Measurements from ENCODE around the gene UBE2E3.

UBE2E3 gene

DNA sequence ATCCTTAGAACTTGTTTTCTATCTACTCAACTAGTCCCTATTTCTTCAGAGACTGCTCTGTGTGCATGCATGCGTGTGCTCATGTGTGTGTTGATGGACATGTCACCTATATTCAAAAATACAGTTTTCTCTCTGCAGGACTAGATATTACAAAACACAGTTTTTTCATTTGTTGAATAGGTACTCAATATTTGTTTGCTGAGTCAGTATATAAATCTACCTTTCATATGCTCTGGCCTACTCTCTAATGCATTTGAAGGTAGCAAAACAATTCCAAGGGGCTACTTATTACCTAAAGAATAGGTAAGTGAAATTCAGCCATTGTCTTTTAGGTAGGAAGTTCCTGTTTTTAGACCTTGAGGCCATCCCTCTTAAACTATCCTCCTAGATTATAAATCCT, 8.6 kb upstream of the UBE2E3 start:
- no peaks in the 10 kb centered on the region for H3K36me3 ChIP-seq (ENCODE audit: control insufficient read depth, insufficient read depth, low read length)
- H3K4me3 ChIP-seq (ENCODE audit: insufficient read depth, low read depth, low read length, poor library complexity, severe bottlenecking), result no peak overlapping the region
- no peaks in the 10 kb centered on the region for H3K27me3 ChIP-seq (replicated peaks; ENCODE audit: control insufficient read depth, insufficient read depth, low read length, poor library complexity, severe bottlenecking)
- no peak for DNase-seq
- H3K9me3 ChIP-seq (ENCODE audit: control insufficient read depth, low read length), result no peaks in the 10 kb centered on the region
- H3K27ac ChIP-seq (ENCODE audit: insufficient read depth, low read length, poor library complexity, severe bottlenecking), result no peak overlapping the region
- no peaks in the 10 kb centered on the region for H3K4me1 ChIP-seq (ENCODE audit: control insufficient read depth, insufficient read depth, low read length, poor library complexity, severe bottlenecking)

DNA sequence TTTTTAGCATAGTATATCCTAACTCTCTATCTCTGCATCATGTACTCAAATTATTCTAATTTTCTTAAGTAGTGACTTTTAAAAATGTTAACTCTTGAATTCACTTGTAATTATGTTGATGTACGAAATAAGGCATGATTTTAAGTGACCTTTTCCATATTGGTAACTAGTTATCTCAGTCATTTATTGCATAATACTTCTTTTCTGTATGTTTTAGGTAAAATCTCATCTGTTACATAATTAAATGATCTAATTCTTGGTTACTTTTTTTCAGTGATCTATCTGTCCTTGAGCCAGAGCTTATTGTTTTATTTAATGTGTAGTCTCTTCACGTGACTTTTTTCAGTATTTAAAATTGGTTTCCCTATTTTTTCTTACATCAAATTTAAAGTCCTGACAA, 4.8 kb upstream of the UBE2E3 start:
- no peaks in the 10 kb centered on the region for H3K27me3 ChIP-seq (replicated peaks; ENCODE audit: control insufficient read depth, insufficient read depth, low read length, poor library complexity, severe bottlenecking)
- no peaks in the 10 kb centered on the region for H3K36me3 ChIP-seq (ENCODE audit: control insufficient read depth, insufficient read depth, low read length)
- no peaks in the 10 kb centered on the region for H3K9me3 ChIP-seq (ENCODE audit: control insufficient read depth, low read length)
- no peak for DNase-seq
- H3K27ac ChIP-seq (ENCODE audit: insufficient read depth, low read length, poor library complexity, severe bottlenecking), result no peak overlapping the region
- H3K4me1 ChIP-seq (ENCODE audit: control insufficient read depth, insufficient read depth, low read length, poor library complexity, severe bottlenecking), result no peaks in the 10 kb centered on the region
- H3K4me3 ChIP-seq (ENCODE audit: insufficient read depth, low read depth, low read length, poor library complexity, severe bottlenecking), result no peak overlapping the region

DNA sequence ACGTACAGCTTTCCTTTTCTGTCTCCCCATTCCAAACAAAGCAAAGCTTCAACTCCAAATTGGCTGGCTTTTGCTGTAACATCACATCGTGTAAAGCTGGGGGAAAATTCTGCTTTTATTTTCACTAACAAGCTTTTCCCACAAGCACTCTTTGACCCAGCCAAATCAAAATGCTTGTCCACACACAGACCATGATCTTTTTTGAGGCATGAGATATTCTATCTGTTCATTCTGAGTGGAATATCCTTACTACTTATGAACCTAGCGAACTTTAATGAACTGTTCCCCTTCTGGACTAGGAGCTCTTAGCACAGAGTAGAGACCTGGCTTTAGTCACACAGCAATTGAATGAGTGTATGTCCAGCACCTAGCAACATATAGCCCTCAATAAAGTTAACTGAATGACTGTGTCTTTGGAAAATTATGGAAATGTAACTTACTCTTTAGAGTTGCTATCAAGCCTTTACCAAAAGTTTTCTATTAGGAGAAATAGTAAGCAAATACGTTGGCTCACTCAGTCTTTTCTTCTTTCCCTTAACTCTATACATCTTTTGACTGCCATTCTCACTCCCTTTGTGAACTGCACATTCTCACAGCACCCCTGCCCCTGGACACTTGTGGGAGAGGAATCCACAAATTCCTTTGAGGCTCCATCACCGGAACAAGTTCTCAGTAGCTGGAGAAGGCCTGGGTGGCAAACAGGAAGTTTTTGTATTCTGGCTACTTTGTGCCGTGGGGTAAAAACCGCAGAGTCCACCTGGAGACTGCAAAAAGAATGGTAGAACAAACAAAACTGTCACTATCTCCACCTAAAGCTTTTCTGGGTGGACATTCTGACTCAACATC, 1.3 kb upstream of the UBE2E3 start:
- Histone ChIP-seq H3K4me3 (ENCODE audit: insufficient read depth, low read depth, low read length, poor library complexity, severe bottlenecking) (peak overlapping the region; percentile 64), H3K36me3 (ENCODE audit: control insufficient read depth, insufficient read depth, low read length) (no peaks in the 10 kb centered on the region), H3K27ac (ENCODE audit: insufficient read depth, low read length, poor library complexity, severe bottlenecking) (peak overlapping the region; percentile 60), H3K4me1 (ENCODE audit: control insufficient read depth, insufficient read depth, low read length, poor library complexity, severe bottlenecking) (no peaks in the 10 kb centered on the region), H3K27me3 (replicated peaks; ENCODE audit: control insufficient read depth, insufficient read depth, low read length, poor library complexity, severe bottlenecking) (no peaks in the 10 kb centered on the region), H3K9me3 (ENCODE audit: control insufficient read depth, low read length) (no peaks in the 10 kb centered on the region)
- DNase-seq, result no peak

DNA sequence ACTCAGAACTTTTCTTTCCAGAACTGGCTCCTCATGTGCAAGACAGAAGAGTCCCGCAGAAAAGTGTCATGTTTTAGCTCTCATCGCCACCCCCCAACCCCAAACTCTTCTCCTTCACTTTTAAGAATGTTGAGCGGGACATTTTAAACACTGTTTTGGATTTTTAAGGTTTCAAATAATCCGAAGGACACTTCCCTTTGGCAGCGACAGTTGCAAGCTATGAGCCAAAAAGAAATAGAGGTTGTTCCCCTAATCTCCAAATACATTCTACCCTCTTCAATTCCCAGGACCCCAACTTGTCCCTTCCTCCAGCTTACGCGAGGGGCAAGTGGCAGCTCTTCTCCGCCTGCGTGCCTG, 678 bp upstream of the UBE2E3 start:
- Histone ChIP-seq H3K9me3 (ENCODE audit: control insufficient read depth, low read length) (no peaks in the 10 kb centered on the region), H3K4me3 (ENCODE audit: insufficient read depth, low read depth, low read length, poor library complexity, severe bottlenecking) (peak overlapping the region; percentile 64), H3K27ac (ENCODE audit: insufficient read depth, low read length, poor library complexity, severe bottlenecking) (peak overlapping the region; percentile 60), H3K36me3 (ENCODE audit: control insufficient read depth, insufficient read depth, low read length) (no peaks in the 10 kb centered on the region), H3K4me1 (ENCODE audit: control insufficient read depth, insufficient read depth, low read length, poor library complexity, severe bottlenecking) (no peaks in the 10 kb centered on the region), H3K27me3 (replicated peaks; ENCODE audit: control insufficient read depth, insufficient read depth, low read length, poor library complexity, severe bottlenecking) (no peaks in the 10 kb centered on the region)
- DNase-seq, result no peak

DNA sequence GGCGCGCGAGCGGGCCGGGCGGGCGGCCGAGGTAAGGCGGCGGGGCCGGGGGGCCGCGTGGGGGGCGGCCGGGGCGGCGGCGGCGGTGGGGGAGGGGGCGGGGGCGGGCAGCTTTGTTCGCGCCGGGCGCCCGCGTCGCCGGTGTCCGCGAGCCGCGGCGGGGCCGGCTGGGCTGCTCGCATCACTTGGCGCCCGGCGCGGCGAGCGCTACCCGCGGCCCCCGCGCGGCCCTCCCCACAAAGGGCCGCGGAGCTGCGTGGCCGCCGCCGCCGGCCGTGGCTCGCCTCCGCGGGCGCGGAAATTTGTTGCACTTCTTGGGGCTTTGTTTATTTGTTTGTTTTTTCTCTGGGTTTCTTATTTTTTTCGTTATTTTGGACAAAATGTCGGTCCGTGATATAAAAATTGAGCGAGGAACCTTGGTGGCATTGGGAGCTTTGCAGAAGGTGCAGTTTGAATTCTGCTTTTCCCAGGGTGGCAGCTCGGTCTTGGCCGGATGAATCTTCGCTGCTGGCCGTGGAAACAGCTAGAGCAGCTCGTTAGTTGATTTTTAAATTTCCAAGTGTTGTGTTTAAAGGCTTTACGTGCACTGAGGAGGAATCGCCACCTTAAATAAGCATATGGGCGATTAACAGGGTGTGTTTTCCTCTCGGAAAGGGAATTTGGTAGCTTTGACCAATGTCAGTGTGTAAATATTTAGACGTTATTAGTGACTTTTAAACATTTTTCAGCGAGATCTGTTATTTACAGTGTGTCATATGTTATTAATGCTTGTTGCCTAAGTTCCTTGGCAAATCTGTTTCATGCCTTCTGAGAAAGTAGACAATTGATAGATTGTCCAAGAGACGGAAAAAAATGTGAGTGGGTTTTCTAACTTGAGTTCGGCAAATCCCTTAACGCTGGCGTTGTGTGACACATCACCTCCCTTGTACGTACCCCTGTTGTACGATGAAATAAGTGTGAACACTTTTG, 822 bp downstream of the UBE2E3 start:
- no peaks in the 10 kb centered on the region for H3K27me3 ChIP-seq (replicated peaks; ENCODE audit: control insufficient read depth, insufficient read depth, low read length, poor library complexity, severe bottlenecking)
- no peaks in the 10 kb centered on the region for H3K9me3 ChIP-seq (ENCODE audit: control insufficient read depth, low read length)
- H3K36me3 ChIP-seq (ENCODE audit: control insufficient read depth, insufficient read depth, low read length), result no peaks in the 10 kb centered on the region
- H3K4me3 ChIP-seq (ENCODE audit: insufficient read depth, low read depth, low read length, poor library complexity, severe bottlenecking), result peak overlapping the region; percentile 65
- H3K27ac ChIP-seq (ENCODE audit: insufficient read depth, low read length, poor library complexity, severe bottlenecking), result peak overlapping the region; percentile 60
- DNase-seq, result no peak
- H3K4me1 ChIP-seq (ENCODE audit: control insufficient read depth, insufficient read depth, low read length, poor library complexity, severe bottlenecking), result no peaks in the 10 kb centered on the region

DNA sequence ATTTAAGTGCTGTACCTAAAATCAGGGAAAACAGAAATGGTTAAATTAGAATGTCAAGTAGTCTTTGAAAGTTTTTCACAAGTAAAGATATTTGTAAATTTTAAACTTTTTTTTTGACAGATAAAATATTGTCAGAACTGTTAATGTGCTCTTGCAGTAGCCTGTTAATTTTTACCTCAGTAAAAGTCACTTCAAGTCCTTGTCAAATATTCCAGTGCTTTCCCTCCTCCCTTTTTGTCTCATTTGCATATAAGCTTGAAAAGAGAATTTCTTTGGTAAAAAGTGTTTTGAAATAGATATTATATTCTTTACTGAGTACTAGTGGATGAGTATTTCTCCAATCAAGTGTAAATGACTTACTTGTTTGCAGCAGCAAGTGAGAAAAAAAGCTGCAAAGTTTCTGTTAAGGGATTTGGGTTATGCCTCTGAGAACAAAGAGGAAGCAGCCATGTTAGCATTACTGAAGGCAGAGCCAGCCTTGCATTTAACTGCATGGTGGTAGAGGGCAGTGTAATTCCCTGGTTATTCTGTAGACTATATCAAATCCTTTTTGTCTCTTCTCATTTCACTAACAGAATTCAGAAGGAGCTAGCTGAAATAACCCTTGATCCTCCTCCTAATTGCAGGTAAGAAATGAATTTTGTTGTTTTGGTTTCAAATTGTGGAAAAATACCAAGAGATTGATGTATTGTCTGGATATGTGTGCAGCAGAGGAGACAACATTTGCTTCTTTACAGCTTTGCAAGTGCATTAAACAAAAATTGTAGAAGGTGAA, 3.2 kb downstream of the UBE2E3 start:
- no peak overlapping the region for H3K4me3 ChIP-seq (ENCODE audit: insufficient read depth, low read depth, low read length, poor library complexity, severe bottlenecking)
- no peaks in the 10 kb centered on the region for H3K27me3 ChIP-seq (replicated peaks; ENCODE audit: control insufficient read depth, insufficient read depth, low read length, poor library complexity, severe bottlenecking)
- H3K9me3 ChIP-seq (ENCODE audit: control insufficient read depth, low read length), result no peaks in the 10 kb centered on the region
- H3K4me1 ChIP-seq (ENCODE audit: control insufficient read depth, insufficient read depth, low read length, poor library complexity, severe bottlenecking), result no peaks in the 10 kb centered on the region
- no peak overlapping the region for H3K27ac ChIP-seq (ENCODE audit: insufficient read depth, low read length, poor library complexity, severe bottlenecking)
- no peaks in the 10 kb centered on the region for H3K36me3 ChIP-seq (ENCODE audit: control insufficient read depth, insufficient read depth, low read length)
- peak in 1 of 3 donors; percentile 3 for DNase-seq

DNA sequence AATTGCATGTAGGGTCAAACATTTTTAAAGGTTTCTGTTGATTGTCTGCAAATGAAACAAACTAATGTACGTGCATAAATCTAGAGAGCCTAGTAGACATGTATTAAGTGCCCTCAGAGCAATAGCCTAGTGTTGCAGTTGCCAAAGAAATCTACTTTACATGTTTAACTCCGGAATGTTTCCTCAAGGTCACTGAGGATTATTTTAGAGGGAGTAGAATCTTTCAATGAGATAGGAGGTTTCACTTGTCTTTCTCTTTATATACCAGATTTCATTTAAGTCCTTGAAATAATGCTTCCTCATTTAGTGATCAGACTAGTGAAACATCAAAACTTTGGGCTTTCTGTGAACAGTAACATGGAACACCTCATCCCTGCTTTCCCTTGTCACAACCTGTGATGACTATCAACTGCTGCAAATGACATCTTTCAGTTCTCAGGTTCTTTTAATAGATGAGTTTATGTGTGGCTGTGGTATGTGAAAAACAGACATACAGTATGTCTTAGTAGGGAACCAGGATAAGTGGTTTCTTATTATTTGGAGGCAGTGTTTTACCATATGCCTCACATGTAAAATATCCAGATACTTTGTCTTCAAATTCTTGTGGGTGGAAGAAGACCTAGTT, 5.5 kb downstream of the UBE2E3 start:
- no peaks in the 10 kb centered on the region for H3K36me3 ChIP-seq (ENCODE audit: control insufficient read depth, insufficient read depth, low read length)
- H3K4me3 ChIP-seq (ENCODE audit: insufficient read depth, low read depth, low read length, poor library complexity, severe bottlenecking), result no peak overlapping the region
- no peaks in the 10 kb centered on the region for H3K9me3 ChIP-seq (ENCODE audit: control insufficient read depth, low read length)
- no peak for DNase-seq
- no peaks in the 10 kb centered on the region for H3K27me3 ChIP-seq (replicated peaks; ENCODE audit: control insufficient read depth, insufficient read depth, low read length, poor library complexity, severe bottlenecking)
- no peaks in the 10 kb centered on the region for H3K4me1 ChIP-seq (ENCODE audit: control insufficient read depth, insufficient read depth, low read length, poor library complexity, severe bottlenecking)
- H3K27ac ChIP-seq (ENCODE audit: insufficient read depth, low read length, poor library complexity, severe bottlenecking), result no peak overlapping the region

DNA sequence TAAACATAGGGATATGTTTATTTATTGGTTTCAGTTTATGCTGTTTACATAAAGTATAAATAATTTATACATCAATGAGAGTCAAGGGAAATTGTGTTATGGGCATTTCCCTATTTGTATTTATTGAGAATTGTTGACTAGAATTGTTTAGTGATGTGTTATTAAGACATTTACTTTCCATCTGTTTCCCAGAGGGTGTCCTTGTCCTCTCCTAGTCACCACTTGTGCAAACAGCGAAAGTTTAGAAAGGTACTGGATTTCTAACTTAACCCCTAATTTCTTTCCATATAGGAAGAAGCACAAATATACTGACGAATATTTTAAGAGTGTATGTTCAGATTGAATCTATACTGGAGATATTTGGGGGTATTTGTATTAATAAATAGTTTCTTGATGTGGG, 6.7 kb downstream of the UBE2E3 start:
- no peak for DNase-seq
- no peaks in the 10 kb centered on the region for H3K36me3 ChIP-seq (ENCODE audit: control insufficient read depth, insufficient read depth, low read length)
- H3K27ac ChIP-seq (ENCODE audit: insufficient read depth, low read length, poor library complexity, severe bottlenecking), result no peak overlapping the region
- H3K4me3 ChIP-seq (ENCODE audit: insufficient read depth, low read depth, low read length, poor library complexity, severe bottlenecking), result no peak overlapping the region
- H3K4me1 ChIP-seq (ENCODE audit: control insufficient read depth, insufficient read depth, low read length, poor library complexity, severe bottlenecking), result no peaks in the 10 kb centered on the region
- no peaks in the 10 kb centered on the region for H3K9me3 ChIP-seq (ENCODE audit: control insufficient read depth, low read length)
- no peaks in the 10 kb centered on the region for H3K27me3 ChIP-seq (replicated peaks; ENCODE audit: control insufficient read depth, insufficient read depth, low read length, poor library complexity, severe bottlenecking)

DNA sequence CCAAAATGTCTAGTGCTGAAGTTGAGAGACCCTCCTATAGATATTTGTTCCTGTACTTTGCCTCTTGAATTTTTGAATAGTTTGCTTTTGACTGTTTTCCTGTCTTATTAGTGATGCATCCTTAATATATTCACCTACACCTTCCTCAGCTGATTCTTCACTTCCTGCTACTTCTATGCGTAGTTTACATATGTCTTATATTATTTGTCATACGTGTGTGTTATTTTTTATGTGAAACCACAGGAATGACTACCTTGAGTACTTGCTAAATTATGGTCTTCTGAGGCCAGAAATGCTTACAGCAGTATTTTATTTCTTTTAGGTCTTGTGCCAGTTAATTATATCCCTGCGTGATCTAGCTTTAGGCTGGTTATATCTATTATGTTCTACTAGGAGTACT, 9.9 kb downstream of the UBE2E3 start:
- no peak for DNase-seq
- Histone ChIP-seq H3K27ac (ENCODE audit: insufficient read depth, low read length, poor library complexity, severe bottlenecking) (no peak overlapping the region), H3K27me3 (replicated peaks; ENCODE audit: control insufficient read depth, insufficient read depth, low read length, poor library complexity, severe bottlenecking) (no peaks in the 10 kb centered on the region), H3K4me1 (ENCODE audit: control insufficient read depth, insufficient read depth, low read length, poor library complexity, severe bottlenecking) (no peaks in the 10 kb centered on the region), H3K4me3 (ENCODE audit: insufficient read depth, low read depth, low read length, poor library complexity, severe bottlenecking) (no peak overlapping the region), H3K36me3 (ENCODE audit: control insufficient read depth, insufficient read depth, low read length) (no peaks in the 10 kb centered on the region), H3K9me3 (ENCODE audit: control insufficient read depth, low read length) (no peaks in the 10 kb centered on the region)

Data from effector memory CD4-positive, alpha-beta T cell (primary cell).